Hematopoietic multipotent progenitor cell treated with erythropoietin and hydrocortisone succinate and interleukin-3 and kit ligand, for 17 days (in vitro differentiated cells): ENCODE results near the gene GNB2.
"Not testable (repeated sequence)": the region's sequence is repeated elsewhere in the genome, so short reads cannot be mapped to it uniquely, and the experiment has no call there.

Experiments used
- DNase-seq: peaks from one replicate; pipeline ENCODE4 v3.0.0-alpha.2; 2015; ENCODE audit warnings: low spot score

GNB2 gene

GRCh38 chr7:100696123-100696521 lies 22.6 kb downstream of the GNB2 start:
- no peak for DNase-seq

- no peak for DNase-seq
Observed at GRCh38 chr7:100699018-100699417, 25.5 kb downstream of the GNB2 start.

- DNase-seq = not testable (repeated sequence)
Observed at GRCh38 chr7:100701089-100701488, 27.5 kb downstream of the GNB2 start.

- peak; percentile 74 for DNase-seq
Observed at GRCh38 chr7:100705320-100705752, 31.8 kb downstream of the GNB2 start.

- DNase-seq = peak; percentile 96
Observed at GRCh38 chr7:100705753-100706671, 32.5 kb downstream of the GNB2 start, which contains the start of gene POP7. TSS of gene POP7 (plus strand) at chr7:100706121. CDS start at chr7:100706831, 710 bp downstream.

GRCh38 chr7:100706672-100707311 lies 33.3 kb downstream of the GNB2 start:
- peak; percentile 11 for DNase-seq

GRCh38 chr7:100708395-100708794 lies 34.9 kb downstream of the GNB2 start:
- DNase-seq = no peak

GRCh38 chr7:100710452-100710851 lies 36.9 kb downstream of the GNB2 start:
- no peak for DNase-seq

- DNase-seq = no peak
Observed at GRCh38 chr7:100711369-100711768, 37.8 kb downstream of the GNB2 start.

- no peak for DNase-seq
Observed at GRCh38 chr7:100714725-100715124, 41.2 kb downstream of the GNB2 start.

- DNase-seq = not testable (repeated sequence)
Observed at GRCh38 chr7:100717073-100717472, 43.5 kb downstream of the GNB2 start.

GRCh38 chr7:100719523-100720278 lies 46.2 kb downstream of the GNB2 start:
- no peak for DNase-seq

GRCh38 chr7:100720279-100720670 lies 46.7 kb downstream of the GNB2 start, which contains the start of gene EPO:
TSS of gene EPO (plus strand) at chr7:100720468. CDS start at chr7:100720981, 513 bp downstream.
- DNase-seq = no peak

GRCh38 chr7:100720671-100721504 lies 47.3 kb downstream of the GNB2 start:
- no peak for DNase-seq

- DNase-seq = no peak
Observed at GRCh38 chr7:100721505-100721812, 47.9 kb downstream of the GNB2 start.

GRCh38 chr7:100722480-100723212 lies 49.1 kb downstream of the GNB2 start:
- no peak for DNase-seq

GRCh38 chr7:100723732-100724275 lies 50.3 kb downstream of the GNB2 start:
- DNase-seq = no peak

- DNase-seq = not testable (repeated sequence)
Observed at GRCh38 chr7:100724364-100724763, 50.8 kb downstream of the GNB2 start.

- DNase-seq = no peak
Observed at GRCh38 chr7:100726996-100727761, 53.6 kb downstream of the GNB2 start.

GRCh38 chr7:100728196-100728595 lies 54.7 kb downstream of the GNB2 start:
- DNase-seq = no peak
